WTC11 (cell line): ENCODE measurements around the gene CACNG1. TPM values are rescaled to one million over a fixed set of nuclear protein-coding genes. Genes with fewer than 3 reads are reported as not detected.

ENCODE experiments used
- ATAC-seq: fragments of 200-7000 bp; cut with Tn5 transposase; 2 replicates; pipeline ENCODE4 v1.10.0; 2021; ENCODE audit warnings: mild to moderate bottlenecking, moderate library complexity
- CTCF ChIA-PET: fragments of 300-600 bp; sonication (Branson Sonifier 250); formaldehyde crosslinking; loops from one replicate; lab custom pipeline; 2021; ENCODE audit warnings: antibody characterized with exemption; lab: Charles Lee
- POLR2A ChIA-PET: fragments of 350-600 bp; sonication (Branson Sonifier 250); formaldehyde crosslinking; loops from one replicate; lab custom pipeline; 2021; ENCODE audit warnings: antibody characterized with exemption; lab: Charles Lee
- DNase-seq: peaks from one replicate; pipeline ENCODE4 v3.0.0; 2021; ENCODE audit warnings: low spot score
- H3K27ac Mint-ChIP-seq: 2 replicates; pipeline ENCODE4 v1.8.0; 2021; ENCODE audit warnings: mixed read lengths
- H3K27me3 Mint-ChIP-seq: 2 replicates; pipeline ENCODE4 v1.8.0; 2021; ENCODE audit warnings: low read depth, mild to moderate bottlenecking, moderate library complexity, mixed read lengths
- H3K36me3 Mint-ChIP-seq: 2 replicates; pipeline ENCODE4 v1.8.0; 2021; ENCODE audit warnings: mixed read lengths
- H3K4me1 Mint-ChIP-seq: 2 replicates; pipeline ENCODE4 v1.8.0; 2022; ENCODE audit warnings: mixed read lengths
- H3K4me3 Mint-ChIP-seq: 2 replicates; pipeline ENCODE4 v1.8.0; 2021; ENCODE audit warnings: mild to moderate bottlenecking, moderate library complexity, mixed read lengths
- H3K9me3 Mint-ChIP-seq: 2 replicates; pipeline ENCODE4 v1.8.0; 2021; ENCODE audit warnings: mixed read lengths
- CBFB ChIP-seq: sonication (generic); formaldehyde crosslinking; IDR thresholded peaks from 2 replicates; pipeline ENCODE4 v1.8.1; 2022; ENCODE audit warnings: mild to moderate bottlenecking, low read depth, missing genetic modification reagents
- E2F4 ChIP-seq: sonication (generic); formaldehyde crosslinking; IDR thresholded peaks from 2 replicates; pipeline ENCODE4 v1.8.1; 2022; ENCODE audit warnings: low read depth, mild to moderate bottlenecking, moderate library complexity, missing genetic modification reagents, borderline replicate concordance
- ETV6 ChIP-seq: sonication (generic); formaldehyde crosslinking; IDR thresholded peaks from 2 replicates; pipeline ENCODE4 v1.8.1; 2022; ENCODE audit warnings: mild to moderate bottlenecking, missing genetic modification reagents
- FOXJ3 ChIP-seq: sonication (generic); formaldehyde crosslinking; IDR thresholded peaks from 2 replicates; pipeline ENCODE4 v1.9.0; 2021; ENCODE audit warnings: missing genetic modification reagents, mild to moderate bottlenecking, borderline replicate concordance
- HMGXB4 ChIP-seq: sonication (generic); formaldehyde crosslinking; IDR thresholded peaks from 2 replicates; pipeline ENCODE4 v1.8.1; 2023; ENCODE audit warnings: mild to moderate bottlenecking, moderate library complexity, missing genetic modification reagents
- JAZF1 ChIP-seq: fragments of 250-450 bp; sonication (Bioruptor Pico); IDR thresholded peaks from 2 replicates; pipeline ENCODE4 v1.9.0; 2021; ENCODE audit warnings: moderate library complexity, mild to moderate bottlenecking, inconsistent platforms
- MYBL2 ChIP-seq: sonication (generic); formaldehyde crosslinking; IDR thresholded peaks from 2 replicates; pipeline ENCODE4 v1.8.1; 2023; ENCODE audit warnings: mild to moderate bottlenecking, moderate library complexity, missing genetic modification reagents
- TEAD1 ChIP-seq: sonication (generic); formaldehyde crosslinking; IDR thresholded peaks from 2 replicates; pipeline ENCODE4 v1.8.0; 2022; ENCODE audit warnings: mild to moderate bottlenecking, missing genetic modification reagents
- ZNF263 ChIP-seq: sonication (generic); formaldehyde crosslinking; IDR thresholded peaks from 2 replicates; pipeline ENCODE4 v1.8.1; 2022; ENCODE audit warnings: low read depth, mild to moderate bottlenecking, moderate library complexity, missing genetic modification reagents
- ZNF416 ChIP-seq: fragments of 250-450 bp; sonication (Bioruptor Pico); IDR thresholded peaks from 2 replicates; pipeline ENCODE4 v1.9.0; 2021; ENCODE audit warnings: mild to moderate bottlenecking, inconsistent platforms
- ZNF423 ChIP-seq: fragments of 250-450 bp; sonication (Bioruptor Pico); IDR thresholded peaks from 2 replicates; pipeline ENCODE4 v2.1.2; 2022; ENCODE audit warnings: mild to moderate bottlenecking, moderate library complexity
- ZNF425 ChIP-seq: fragments of 250-450 bp; sonication (Bioruptor Pico); conservative IDR thresholded peaks from 2 replicates; pipeline ENCODE4 v1.9.0; 2021; ENCODE audit warnings: mild to moderate bottlenecking
- total RNA-seq: library from RNA; stranded (reverse); gene quantifications from 3 replicates; pipeline ENCODE4 v1.2.3, GENCODE V29; 2021
- TF ChIP-seq, protein P1 (sequence below): sonication (generic); formaldehyde crosslinking; IDR thresholded peaks from 2 replicates; pipeline ENCODE4 v1.8.1; 2023; ENCODE audit warnings: mild to moderate bottlenecking, missing genetic modification reagents
- TF ChIP-seq, protein P2 (sequence below): sonication (generic); formaldehyde crosslinking; IDR thresholded peaks from 2 replicates; pipeline ENCODE4 v1.8.0; 2023; ENCODE audit warnings: missing genetic modification reagents
- TF ChIP-seq, protein P3 (sequence below): fragments of 250-450 bp; sonication (Bioruptor Pico); IDR thresholded peaks from 2 replicates; pipeline ENCODE4 v1.9.0; 2021; ENCODE audit warnings: mild to moderate bottlenecking
- TF ChIP-seq, protein P4 (sequence below): fragments of 200-600 bp; IDR thresholded peaks from 2 replicates; pipeline ENCODE4 v1.8.0; 2022; ENCODE audit warnings: antibody characterized with exemption
- TF ChIP-seq, protein P5 (sequence below): sonication (generic); formaldehyde crosslinking; IDR thresholded peaks from 2 replicates; pipeline ENCODE4 v1.8.0; 2023; ENCODE audit warnings: missing genetic modification reagents, mild to moderate bottlenecking, borderline replicate concordance

CACNG1 gene
- total RNA-seq, 1 experiment from 2014 or later: not detected

- TF ChIP-seq ETV6 (CRISPR knock-in tag) (no peak), TEAD1 (CRISPR knock-in tag) (no peak), ZNF423 (CRISPR knock-in tag) (no peak), E2F4 (no peak), ZNF416 (CRISPR knock-in tag) (no peak)
- TF ChIP-seq, protein P1, sequence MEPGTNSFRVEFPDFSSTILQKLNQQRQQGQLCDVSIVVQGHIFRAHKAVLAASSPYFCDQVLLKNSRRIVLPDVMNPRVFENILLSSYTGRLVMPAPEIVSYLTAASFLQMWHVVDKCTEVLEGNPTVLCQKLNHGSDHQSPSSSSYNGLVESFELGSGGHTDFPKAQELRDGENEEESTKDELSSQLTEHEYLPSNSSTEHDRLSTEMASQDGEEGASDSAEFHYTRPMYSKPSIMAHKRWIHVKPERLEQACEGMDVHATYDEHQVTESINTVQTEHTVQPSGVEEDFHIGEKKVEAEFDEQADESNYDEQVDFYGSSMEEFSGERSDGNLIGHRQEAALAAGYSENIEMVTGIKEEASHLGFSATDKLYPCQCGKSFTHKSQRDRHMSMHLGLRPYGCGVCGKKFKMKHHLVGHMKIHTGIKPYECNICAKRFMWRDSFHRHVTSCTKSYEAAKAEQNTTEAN (CRISPR knock-in tag): no peak
- TF ChIP-seq, protein P2, sequence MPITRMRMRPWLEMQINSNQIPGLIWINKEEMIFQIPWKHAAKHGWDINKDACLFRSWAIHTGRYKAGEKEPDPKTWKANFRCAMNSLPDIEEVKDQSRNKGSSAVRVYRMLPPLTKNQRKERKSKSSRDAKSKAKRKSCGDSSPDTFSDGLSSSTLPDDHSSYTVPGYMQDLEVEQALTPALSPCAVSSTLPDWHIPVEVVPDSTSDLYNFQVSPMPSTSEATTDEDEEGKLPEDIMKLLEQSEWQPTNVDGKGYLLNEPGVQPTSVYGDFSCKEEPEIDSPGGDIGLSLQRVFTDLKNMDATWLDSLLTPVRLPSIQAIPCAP (CRISPR knock-in tag): no peak
Measured at GRCh38 chr17:67044940-67045339, 586 bp downstream of the CACNG1 start (continued).

DNA sequence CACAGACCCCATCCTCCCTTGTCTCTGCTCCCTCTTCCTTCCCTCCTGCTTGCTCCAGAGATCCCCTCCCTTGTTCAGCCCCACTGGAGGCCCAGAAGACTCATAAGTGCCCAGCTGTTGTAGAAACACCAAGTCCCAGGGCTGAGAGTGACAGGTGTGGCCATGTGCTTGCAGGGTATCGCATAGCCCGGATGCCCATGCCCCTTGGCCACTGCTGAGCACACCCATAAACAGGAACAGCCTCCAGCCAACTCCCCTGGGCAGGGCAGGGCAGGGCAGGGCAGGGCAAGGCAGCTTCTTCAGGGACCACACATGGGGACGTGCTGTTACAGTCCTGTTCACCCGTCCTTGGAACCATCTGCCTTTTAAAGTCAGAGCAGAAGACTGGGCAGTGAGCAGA lies 2.0 kb downstream of the CACNG1 start:
- Mint-ChIP-seq H3K27ac (no peak overlapping the region), H3K36me3 (peaks cover 18% of the 10 kb centered on the region), H3K4me1 (no peaks in the 10 kb centered on the region), H3K4me3 (no peak overlapping the region), H3K9me3 (peaks cover 31% of the 10 kb centered on the region), H3K27me3 (no peaks in the 10 kb centered on the region; the same call in 1 of the 2 replicates)
- CTCF ChIA-PET: no interaction called here
- POLR2A ChIA-PET: no interaction called here
- no peak for DNase-seq
- no peak for ATAC-seq
- no peak for TF ChIP-seq CBFB
- TF ChIP-seq, protein P3, sequence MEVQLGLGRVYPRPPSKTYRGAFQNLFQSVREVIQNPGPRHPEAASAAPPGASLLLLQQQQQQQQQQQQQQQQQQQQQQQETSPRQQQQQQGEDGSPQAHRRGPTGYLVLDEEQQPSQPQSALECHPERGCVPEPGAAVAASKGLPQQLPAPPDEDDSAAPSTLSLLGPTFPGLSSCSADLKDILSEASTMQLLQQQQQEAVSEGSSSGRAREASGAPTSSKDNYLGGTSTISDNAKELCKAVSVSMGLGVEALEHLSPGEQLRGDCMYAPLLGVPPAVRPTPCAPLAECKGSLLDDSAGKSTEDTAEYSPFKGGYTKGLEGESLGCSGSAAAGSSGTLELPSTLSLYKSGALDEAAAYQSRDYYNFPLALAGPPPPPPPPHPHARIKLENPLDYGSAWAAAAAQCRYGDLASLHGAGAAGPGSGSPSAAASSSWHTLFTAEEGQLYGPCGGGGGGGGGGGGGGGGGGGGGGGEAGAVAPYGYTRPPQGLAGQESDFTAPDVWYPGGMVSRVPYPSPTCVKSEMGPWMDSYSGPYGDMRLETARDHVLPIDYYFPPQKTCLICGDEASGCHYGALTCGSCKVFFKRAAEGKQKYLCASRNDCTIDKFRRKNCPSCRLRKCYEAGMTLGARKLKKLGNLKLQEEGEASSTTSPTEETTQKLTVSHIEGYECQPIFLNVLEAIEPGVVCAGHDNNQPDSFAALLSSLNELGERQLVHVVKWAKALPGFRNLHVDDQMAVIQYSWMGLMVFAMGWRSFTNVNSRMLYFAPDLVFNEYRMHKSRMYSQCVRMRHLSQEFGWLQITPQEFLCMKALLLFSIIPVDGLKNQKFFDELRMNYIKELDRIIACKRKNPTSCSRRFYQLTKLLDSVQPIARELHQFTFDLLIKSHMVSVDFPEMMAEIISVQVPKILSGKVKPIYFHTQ: no peak
- TF ChIP-seq, protein P4, sequence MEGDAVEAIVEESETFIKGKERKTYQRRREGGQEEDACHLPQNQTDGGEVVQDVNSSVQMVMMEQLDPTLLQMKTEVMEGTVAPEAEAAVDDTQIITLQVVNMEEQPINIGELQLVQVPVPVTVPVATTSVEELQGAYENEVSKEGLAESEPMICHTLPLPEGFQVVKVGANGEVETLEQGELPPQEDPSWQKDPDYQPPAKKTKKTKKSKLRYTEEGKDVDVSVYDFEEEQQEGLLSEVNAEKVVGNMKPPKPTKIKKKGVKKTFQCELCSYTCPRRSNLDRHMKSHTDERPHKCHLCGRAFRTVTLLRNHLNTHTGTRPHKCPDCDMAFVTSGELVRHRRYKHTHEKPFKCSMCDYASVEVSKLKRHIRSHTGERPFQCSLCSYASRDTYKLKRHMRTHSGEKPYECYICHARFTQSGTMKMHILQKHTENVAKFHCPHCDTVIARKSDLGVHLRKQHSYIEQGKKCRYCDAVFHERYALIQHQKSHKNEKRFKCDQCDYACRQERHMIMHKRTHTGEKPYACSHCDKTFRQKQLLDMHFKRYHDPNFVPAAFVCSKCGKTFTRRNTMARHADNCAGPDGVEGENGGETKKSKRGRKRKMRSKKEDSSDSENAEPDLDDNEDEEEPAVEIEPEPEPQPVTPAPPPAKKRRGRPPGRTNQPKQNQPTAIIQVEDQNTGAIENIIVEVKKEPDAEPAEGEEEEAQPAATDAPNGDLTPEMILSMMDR: no peak
- TF ChIP-seq MYBL2 (CRISPR knock-in tag): no peak
- TF ChIP-seq, protein P5, sequence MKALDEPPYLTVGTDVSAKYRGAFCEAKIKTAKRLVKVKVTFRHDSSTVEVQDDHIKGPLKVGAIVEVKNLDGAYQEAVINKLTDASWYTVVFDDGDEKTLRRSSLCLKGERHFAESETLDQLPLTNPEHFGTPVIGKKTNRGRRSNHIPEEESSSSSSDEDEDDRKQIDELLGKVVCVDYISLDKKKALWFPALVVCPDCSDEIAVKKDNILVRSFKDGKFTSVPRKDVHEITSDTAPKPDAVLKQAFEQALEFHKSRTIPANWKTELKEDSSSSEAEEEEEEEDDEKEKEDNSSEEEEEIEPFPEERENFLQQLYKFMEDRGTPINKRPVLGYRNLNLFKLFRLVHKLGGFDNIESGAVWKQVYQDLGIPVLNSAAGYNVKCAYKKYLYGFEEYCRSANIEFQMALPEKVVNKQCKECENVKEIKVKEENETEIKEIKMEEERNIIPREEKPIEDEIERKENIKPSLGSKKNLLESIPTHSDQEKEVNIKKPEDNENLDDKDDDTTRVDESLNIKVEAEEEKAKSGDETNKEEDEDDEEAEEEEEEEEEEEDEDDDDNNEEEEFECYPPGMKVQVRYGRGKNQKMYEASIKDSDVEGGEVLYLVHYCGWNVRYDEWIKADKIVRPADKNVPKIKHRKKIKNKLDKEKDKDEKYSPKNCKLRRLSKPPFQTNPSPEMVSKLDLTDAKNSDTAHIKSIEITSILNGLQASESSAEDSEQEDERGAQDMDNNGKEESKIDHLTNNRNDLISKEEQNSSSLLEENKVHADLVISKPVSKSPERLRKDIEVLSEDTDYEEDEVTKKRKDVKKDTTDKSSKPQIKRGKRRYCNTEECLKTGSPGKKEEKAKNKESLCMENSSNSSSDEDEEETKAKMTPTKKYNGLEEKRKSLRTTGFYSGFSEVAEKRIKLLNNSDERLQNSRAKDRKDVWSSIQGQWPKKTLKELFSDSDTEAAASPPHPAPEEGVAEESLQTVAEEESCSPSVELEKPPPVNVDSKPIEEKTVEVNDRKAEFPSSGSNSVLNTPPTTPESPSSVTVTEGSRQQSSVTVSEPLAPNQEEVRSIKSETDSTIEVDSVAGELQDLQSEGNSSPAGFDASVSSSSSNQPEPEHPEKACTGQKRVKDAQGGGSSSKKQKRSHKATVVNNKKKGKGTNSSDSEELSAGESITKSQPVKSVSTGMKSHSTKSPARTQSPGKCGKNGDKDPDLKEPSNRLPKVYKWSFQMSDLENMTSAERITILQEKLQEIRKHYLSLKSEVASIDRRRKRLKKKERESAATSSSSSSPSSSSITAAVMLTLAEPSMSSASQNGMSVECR (CRISPR knock-in tag): no peak
- TF ChIP-seq, protein P2 (CRISPR knock-in tag): no peak
- no peak for TF ChIP-seq HMGXB4 (CRISPR knock-in tag)
- TF ChIP-seq ZNF263 (CRISPR knock-in tag): no peak
- TF ChIP-seq ZNF425: no peak
- no peak for TF ChIP-seq FOXJ3 (CRISPR knock-in tag)
- TF ChIP-seq JAZF1 (CRISPR knock-in tag): no peak
- TF ChIP-seq, protein P1 (CRISPR knock-in tag): no peak
